Gastroesophageal sphincter (tissue), 4 donors: Measurements from ENCODE around the gene SHANK3. TPM values are rescaled to one million over a fixed set of nuclear protein-coding genes. Genes with fewer than 3 reads are reported as not detected.

Source experiments
- ATAC-seq: fragments of 150-250 bp; one replicate; pipeline ENCODE4 v1.9.1; 2016; ENCODE audit warnings: mild to moderate bottlenecking, moderate library complexity
- H3K27ac ChIP-seq, 4 donors: fragments of 200-600 bp; sonication (generic) in 3 of 4; 1 replicate in 3 of 4; 2 replicates in 1 of 4; pipeline ENCODE4 v1.5.1; 2016 to 2019
- H3K27me3 ChIP-seq: fragments of 200-600 bp; sonication (generic); one replicate; pipeline ENCODE4 v1.5.1; 2019
- H3K36me3 ChIP-seq, 2 donors: fragments of 200-600 bp; sonication (generic); one replicate each; pipeline ENCODE4 v1.5.1; 2019; ENCODE audit warnings: control low read depth in 1 of 2
- H3K4me1 ChIP-seq, 3 donors: fragments of 200-600 bp; sonication (generic); 1 replicate in 2 of 3; 2 replicates in 1 of 3; pipeline ENCODE4 v1.5.1; 2016 to 2019; ENCODE audit warnings: control low read depth in 2 of 3
- H3K4me3 ChIP-seq, 2 donors: fragments of 200-600 bp; sonication (generic); one replicate each; pipeline ENCODE4 v1.5.1; 2019; ENCODE audit warnings: mild to moderate bottlenecking in 1 of 2, moderate library complexity in 1 of 2
- H3K9me3 ChIP-seq, 3 donors: fragments of 200-600 bp; sonication (generic); one replicate each; pipeline ENCODE4 v1.5.1; 2017 to 2019; ENCODE audit warnings: control low read depth in 2 of 3
- CTCF ChIP-seq, 4 experiments: fragments of 200-600 bp in 2 of 4; fragments of 450-650 bp in 2 of 4; sonication (generic) in 1 of 4; IDR thresholded peaks; one replicate each; pipeline ENCODE4 v1.5.1; 2017 to 2019; ENCODE audit warnings: antibody characterized with exemption in 4 of 4, mild to moderate bottlenecking in 2 of 4, moderate library complexity in 2 of 4
- EP300 ChIP-seq: sonication (generic); formaldehyde crosslinking; IDR thresholded peaks from one replicate; pipeline ENCODE4 v1.6.1; 2017; ENCODE audit warnings: antibody characterized with exemption, mild to moderate bottlenecking
- POLR2A ChIP-seq, 2 donors: fragments of 450-650 bp; IDR thresholded peaks; one replicate each; pipeline ENCODE4 v1.6.1; 2017; ENCODE audit warnings: antibody characterized with exemption in 2 of 2, mild to moderate bottlenecking in 2 of 2, moderate library complexity in 1 of 2
- POLR2AphosphoS5 ChIP-seq: sonication (generic); formaldehyde crosslinking; IDR thresholded peaks from one replicate; pipeline ENCODE4 v1.6.1; 2017; ENCODE audit warnings: antibody characterized with exemption
- WGBS, 2 donors: methylation state at CpG; one replicate each; pipeline ENCODE4 v1.1.5; 2018; ENCODE audit warnings: low coverage in 1 of 2; 5-methylcytosine and 5-hydroxymethylcytosine counted together
- total RNA-seq, 4 donors: library from RNA; depleted of rRNA; stranded (reverse); fragments of >200 nt; gene quantifications; one replicate each; pipeline ENCODE4 v1.1.0, GENCODE V29; 2016

The SHANK3 gene
- total RNA-seq, 4 donors from 2014 or later, result 5.9 to 20.5 (median 13.0) TPM

- TF ChIP-seq EP300, result no peak
- no peak for TF ChIP-seq CTCF (IDR thresholded peaks at IDR 0.05)
- no peak for TF ChIP-seq POLR2A (IDR thresholded peaks at IDR 0.05)
- Histone ChIP-seq H3K36me3 (peaks cover 0 to 25% of the 10 kb centered on the region in 2 donors), H3K9me3 (no peaks in the 10 kb centered on the region), H3K4me1 (peaks cover 0 to 35% (median 14%) of the 10 kb centered on the region in 3 donors), H3K4me3 (no peak overlapping the region), H3K27ac (no peak overlapping the region), H3K27me3 (peaks cover 10% of the 10 kb centered on the region)
- 96% methylated on average over 4 of the region's 12 CpGs; no CpG with 5 or more reads in 1 of the 2 donors for WGBS, 2 donors
- ATAC-seq, result no peak
Measured at GRCh38 chr22:50626314-50626849, 46.2 kb upstream of the SHANK3 start.

GRCh38 chr22:50626850-50627641, 45.6 kb upstream of the SHANK3 start:
- TF ChIP-seq POLR2AphosphoS5, result no peak
- no peak for TF ChIP-seq POLR2A (IDR thresholded peaks at IDR 0.05)
- no peak for TF ChIP-seq EP300
- TF ChIP-seq CTCF (IDR thresholded peaks at IDR 0.05), result no peak
- ATAC-seq, result no peak

GRCh38 chr22:50627642-50628542, 44.7 kb upstream of the SHANK3 start, which contains the start of gene ARSA:
TSS of gene ARSA (minus strand) at chr22:50628152. CDS start at chr22:50627779, 373 bp downstream.
- Histone ChIP-seq H3K9me3 (no peaks in the 10 kb centered on the region), H3K4me1 (peaks cover 0 to 26% (median 14%) of the 10 kb centered on the region in 3 donors), H3K27ac (peak within 1 kb of the TSS; percentile 7 to 87 (median 84)), H3K36me3 (peaks cover 0 to 25% of the 10 kb centered on the region in 2 donors), H3K27me3 (no peaks in the 10 kb centered on the region), H3K4me3 (peak within 1 kb of the TSS; percentile 71 to 76)
- 6% methylated on average over 3 of the region's 88 CpGs; no CpG with 5 or more reads in 1 of the 2 donors for WGBS, 2 donors
- ATAC-seq, result peak; percentile 96
- TF ChIP-seq EP300 (no peak), POLR2A (IDR thresholded peaks at IDR 0.05) (peak in 1 of 2 donors; percentile 10), POLR2AphosphoS5 (no peak), CTCF (IDR thresholded peaks at IDR 0.05) (peak in 3 of 4 experiments; percentile 0 to 64 (median 33))

More at GRCh38 chr22:50626850-50627641, 45.6 kb upstream of the SHANK3 start:
- H3K9me3 ChIP-seq, result no peaks in the 10 kb centered on the region
- peaks cover 0 to 32% (median 14%) of the 10 kb centered on the region in 3 donors for H3K4me1 ChIP-seq
- peaks cover 0 to 25% of the 10 kb centered on the region in 2 donors for H3K36me3 ChIP-seq
- WGBS, 2 donors, result 93 to 100% methylated on average over 1 to 3 of the region's 42 CpGs
- peak overlapping the region in 3 of 4 donors; percentile 81 to 87 (median 86) for H3K27ac ChIP-seq
- peaks cover 6% of the 10 kb centered on the region for H3K27me3 ChIP-seq
- H3K4me3 ChIP-seq, result peak overlapping the region; percentile 71 to 76

DNA sequence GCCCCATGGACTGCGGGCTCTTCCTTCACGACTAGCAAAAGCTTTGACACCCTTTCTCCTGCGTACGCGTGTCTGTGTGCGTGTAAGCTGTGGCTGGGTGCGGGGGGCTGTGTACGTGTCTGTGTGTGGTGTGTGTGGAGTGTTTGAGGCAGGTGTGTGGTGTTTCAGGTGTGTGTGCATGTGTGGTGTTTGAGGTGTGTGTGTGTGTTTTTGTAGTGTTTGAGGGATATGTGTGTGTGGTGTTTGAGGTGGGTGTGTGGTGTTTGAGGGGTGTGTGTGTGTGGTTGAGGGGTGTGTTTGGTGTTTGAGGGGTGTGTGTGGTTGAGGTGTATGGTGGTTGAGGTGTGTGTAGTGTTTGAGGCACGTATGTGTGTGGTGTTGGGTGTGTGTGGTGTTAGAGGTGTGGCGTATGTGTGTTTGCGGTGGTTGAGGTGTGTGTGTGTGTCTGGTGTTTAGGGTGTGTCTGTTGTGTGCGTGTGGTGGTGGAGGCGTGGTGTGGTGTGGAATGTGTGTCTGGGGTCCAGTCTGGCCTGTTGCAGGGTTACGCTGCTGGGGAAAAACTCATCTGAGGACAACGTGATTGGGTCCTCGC, 44.0 kb upstream of the SHANK3 start:
- ATAC-seq, result no peak
- no peaks in the 10 kb centered on the region for H3K9me3 ChIP-seq
- peak overlapping the region in 3 of 4 donors; percentile 81 to 87 (median 86) for H3K27ac ChIP-seq
- H3K4me1 ChIP-seq, result peaks cover 0 to 26% (median 14%) of the 10 kb centered on the region in 3 donors
- no peaks in the 10 kb centered on the region for H3K27me3 ChIP-seq
- peaks cover 0 to 25% of the 10 kb centered on the region in 2 donors for H3K36me3 ChIP-seq
- TF ChIP-seq CTCF (IDR thresholded peaks at IDR 0.05), result no peak
- TF ChIP-seq POLR2AphosphoS5, result no peak
- TF ChIP-seq EP300, result no peak
- TF ChIP-seq POLR2A (IDR thresholded peaks at IDR 0.05), result no peak
- 64% methylated on average over 5 to 7 of the region's 16 CpGs for WGBS, 2 donors
- H3K4me3 ChIP-seq, result peak overlapping the region; percentile 71 to 76
